ENCODE results near the gene CAPN14.
A peak's percentile ranks its signal among the peaks of the same experiment; 100 is the strongest.

GRCh38 chr2:31170071-31170698 is 47.1 kb downstream of the CAPN14 start:
- peak; percentile 66 to 92 (median 86) for TF ChIP-seq CTCF (IDR thresholded peaks at IDR 0.05)
- no peak for TF ChIP-seq POLR2A (IDR thresholded peaks at IDR 0.05)
